HG03097 (cell line): Measurements from ENCODE around the gene ADAMTSL3.
"Not testable (repeated sequence)": the region's sequence is repeated elsewhere in the genome, so short reads cannot be mapped to it uniquely, and the experiment has no call there.

Experiments
- ATAC-seq: cut with Tn5 transposase; IDR thresholded peaks from one replicate; pipeline ENCODE4 v1.9.1; 2021; ENCODE audit not compliant: unreplicated experiment, low FRiP score

Gene ADAMTSL3

DNA sequence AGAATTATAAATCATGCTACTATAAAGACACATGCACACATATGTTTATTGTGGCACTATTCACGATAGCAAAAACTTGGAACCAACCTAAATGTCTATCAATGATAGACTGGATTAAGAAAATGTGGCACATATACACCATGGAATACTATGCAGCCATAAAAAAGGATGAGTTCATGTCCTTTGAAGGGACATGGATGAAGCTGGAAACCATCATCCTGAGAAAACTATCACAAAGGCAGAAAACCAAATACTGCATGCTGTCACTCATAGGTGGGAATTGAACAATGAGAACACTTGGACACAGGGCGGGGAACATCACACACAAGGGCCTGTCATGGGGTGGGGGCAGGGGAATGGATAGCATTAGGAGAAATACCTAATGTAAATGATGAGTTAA lies 424.1 kb downstream of the ADAMTSL3 start:
- ATAC-seq, result not testable (repeated sequence)

DNA sequence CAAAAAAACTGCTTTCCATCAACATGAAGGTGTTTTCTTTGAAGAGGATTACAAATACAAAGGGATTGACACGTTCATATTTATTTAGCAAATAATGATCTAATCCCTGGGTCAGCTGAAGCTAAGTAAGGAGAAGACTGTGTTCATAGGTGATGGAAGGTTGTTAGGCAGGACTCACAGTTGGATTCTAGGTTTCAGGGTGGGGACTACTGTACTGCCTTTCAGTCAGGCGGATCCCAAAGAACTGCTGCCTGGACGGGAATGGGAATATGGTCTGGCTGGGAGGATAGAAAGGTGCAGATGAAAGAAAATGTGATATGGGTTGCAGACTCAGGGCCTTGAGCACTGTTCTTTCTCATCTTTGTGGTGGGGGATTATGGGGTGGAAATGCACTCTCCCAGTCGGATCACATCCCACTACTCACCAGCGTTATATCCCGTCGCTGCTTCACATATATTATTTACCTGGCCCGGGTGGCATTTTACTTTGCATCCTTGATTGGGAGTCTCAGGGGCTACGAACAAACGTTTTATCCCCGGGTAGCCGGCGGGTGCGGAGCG lies 425.5 kb downstream of the ADAMTSL3 start:
- ATAC-seq, result not testable (repeated sequence)

DNA sequence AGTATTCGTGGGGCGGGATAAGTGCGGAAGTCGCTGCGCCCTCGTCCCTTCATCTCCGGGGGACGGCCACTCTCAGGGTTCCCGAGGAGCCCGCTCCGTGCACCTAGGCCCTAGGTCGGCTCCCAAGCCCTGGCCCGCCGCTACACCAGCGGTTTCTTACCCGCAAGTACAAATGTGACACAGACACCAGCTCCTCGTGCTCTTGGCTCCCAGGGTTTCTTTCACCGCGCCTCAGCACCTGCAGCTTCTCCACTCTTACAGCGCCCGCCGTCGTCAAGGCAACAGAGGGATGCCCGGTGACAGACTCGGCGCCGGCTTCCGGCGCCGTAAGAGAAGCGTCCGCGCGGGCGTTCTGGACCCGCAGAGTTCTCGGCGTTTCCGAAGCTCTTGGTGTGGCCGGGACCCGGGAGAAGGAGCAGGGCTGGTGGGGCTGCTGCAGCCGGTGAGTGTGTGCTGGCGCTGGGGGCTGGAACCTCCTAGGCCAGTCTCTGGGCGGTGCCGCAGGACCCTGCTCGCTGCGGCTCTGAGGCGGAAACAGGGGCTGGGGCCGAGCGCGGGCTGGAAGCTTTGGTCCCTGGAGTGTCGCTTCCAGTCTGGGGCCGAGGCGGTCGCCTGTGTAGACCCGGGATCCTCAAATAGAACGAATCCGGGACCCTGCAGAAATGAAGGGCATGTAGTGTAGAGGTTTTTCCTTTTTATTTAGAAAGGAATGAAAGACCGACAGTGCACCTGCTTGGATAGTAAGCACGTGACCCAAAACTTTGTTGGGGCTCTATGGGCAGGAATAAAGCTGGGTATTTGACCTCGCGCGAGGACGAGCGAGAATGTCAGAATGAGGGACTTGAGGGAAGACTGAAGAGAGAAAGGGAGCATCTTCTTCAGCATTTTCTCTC lies 426.2 kb downstream of the ADAMTSL3 start:
- no peak for ATAC-seq

DNA sequence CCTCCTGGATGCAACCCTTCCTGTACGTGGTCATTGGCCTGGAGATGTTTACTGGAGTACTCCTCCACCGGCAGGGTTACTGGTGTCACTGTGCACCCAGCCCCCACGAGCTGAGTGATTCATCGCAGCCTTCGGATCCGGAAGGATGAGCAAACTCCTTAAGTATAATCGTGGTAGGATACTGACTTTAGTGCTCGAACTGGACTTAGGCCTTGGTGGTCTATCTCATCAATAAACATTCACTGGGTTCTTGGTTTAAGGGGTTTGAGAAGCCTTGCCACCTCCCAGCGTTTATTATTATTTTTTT lies 426.8 kb downstream of the ADAMTSL3 start:
- ATAC-seq, result not testable (repeated sequence)

DNA sequence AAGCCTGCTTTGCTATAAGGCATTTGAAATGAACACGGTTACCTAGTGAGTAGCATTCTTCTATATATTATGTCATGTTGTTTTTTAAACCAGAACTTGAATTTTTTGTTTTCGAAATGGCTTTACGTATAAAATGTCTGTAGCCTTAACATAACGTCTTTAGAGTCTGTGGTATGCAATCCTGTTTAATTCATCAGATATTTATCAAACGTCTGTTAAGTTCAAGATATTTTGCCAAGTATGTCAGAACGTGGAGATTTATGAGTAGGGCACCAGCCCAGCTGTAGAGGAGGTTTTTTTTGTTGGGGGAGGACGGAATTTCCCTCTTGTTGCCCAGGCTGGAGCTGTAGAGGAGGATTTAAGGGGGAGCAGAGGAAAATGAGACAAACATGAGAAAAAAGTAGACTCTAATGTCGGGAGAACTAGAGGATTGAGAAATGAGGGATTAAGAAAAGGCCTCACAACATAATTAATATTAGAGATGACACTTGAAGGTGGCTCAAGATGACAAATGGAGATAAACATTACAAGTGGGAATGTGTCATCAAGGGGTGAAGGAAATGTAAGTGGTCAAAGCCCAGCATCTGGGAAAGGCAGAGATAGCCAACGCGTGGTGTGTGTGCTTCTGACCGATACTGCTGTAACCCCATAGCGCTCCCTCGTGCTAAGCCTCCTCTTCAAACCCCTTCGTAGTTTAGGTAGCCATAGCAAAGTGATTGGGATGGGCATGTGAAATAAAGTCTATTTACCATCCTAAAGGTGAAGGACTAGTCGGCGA lies 427.7 kb downstream of the ADAMTSL3 start:
- no peak for ATAC-seq

DNA sequence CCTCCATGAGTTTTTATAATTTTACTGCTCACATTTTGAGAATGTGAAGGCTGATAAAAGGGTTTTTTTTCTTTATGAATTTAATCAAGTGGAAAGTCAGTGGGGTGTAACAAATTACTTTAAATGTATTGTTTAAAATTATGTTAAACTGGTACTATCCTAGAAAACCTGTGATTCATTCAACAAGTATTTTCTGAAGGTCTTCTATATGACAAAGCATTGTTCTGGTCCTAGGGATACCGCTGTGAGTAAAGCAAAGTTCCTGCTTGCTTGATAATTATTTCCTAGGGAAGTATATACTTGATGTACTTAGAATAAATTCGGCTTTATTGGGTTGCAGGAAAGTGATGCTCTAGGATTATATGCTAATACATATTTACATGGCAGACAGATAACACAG lies 428.8 kb downstream of the ADAMTSL3 start:
- no peak for ATAC-seq

DNA sequence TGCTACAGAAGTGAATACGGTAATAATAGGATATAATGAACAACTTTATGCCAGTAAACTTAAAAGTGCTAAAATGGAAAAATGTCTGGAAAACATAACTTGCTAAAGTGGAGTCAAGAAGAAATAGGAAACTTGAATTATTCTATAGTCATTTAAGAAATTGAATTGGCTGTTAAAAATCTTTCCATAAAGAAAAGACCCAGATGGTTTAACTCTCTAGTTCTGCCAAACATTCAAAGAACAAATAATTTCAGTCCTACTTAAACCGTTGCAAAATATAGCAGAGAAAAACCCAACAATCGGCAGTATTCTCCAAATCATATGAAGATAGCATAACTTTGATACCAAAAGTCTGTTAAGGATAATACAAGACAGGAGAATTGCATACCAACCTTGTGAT lies 432.1 kb downstream of the ADAMTSL3 start:
- ATAC-seq, result not testable (repeated sequence)
